Measurements from ENCODE around the gene TGFBR2.

Gene TGFBR2

DNA sequence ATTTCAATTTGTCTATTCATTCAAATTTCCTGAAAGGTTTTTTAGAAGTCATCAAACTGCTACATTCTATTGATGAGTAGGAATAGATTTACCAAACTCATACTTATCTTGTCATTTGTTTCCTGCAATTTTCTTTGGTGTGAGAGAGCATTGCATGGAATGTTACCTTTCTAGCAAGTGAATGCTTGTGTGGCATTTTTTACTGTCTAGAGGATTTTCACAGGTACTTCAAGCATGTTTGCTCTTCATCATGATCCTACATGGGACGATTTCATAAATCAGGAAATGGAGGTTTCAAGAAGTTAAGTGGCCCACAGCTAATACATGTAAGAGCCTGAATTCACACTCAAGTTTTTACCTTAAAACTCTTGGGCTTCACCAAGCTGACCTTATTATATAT is 26.1 kb downstream of the TGFBR2 start:
- DNase-seq (ENCODE audit: low spot score), result no peak
- no peak overlapping the region for H3K27ac ChIP-seq
- TF ChIP-seq, protein P1, sequence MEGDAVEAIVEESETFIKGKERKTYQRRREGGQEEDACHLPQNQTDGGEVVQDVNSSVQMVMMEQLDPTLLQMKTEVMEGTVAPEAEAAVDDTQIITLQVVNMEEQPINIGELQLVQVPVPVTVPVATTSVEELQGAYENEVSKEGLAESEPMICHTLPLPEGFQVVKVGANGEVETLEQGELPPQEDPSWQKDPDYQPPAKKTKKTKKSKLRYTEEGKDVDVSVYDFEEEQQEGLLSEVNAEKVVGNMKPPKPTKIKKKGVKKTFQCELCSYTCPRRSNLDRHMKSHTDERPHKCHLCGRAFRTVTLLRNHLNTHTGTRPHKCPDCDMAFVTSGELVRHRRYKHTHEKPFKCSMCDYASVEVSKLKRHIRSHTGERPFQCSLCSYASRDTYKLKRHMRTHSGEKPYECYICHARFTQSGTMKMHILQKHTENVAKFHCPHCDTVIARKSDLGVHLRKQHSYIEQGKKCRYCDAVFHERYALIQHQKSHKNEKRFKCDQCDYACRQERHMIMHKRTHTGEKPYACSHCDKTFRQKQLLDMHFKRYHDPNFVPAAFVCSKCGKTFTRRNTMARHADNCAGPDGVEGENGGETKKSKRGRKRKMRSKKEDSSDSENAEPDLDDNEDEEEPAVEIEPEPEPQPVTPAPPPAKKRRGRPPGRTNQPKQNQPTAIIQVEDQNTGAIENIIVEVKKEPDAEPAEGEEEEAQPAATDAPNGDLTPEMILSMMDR (conservative IDR thresholded peaks at IDR 0.05; ENCODE audit: low read depth), result no peak
- CTCF ChIA-PET, result interaction anchor here (0.7 kb wide), 1 partner anchor 51 kb away, joined by 3 read pairs; no protein-coding TSS in a partner anchor
- POLR2A ChIA-PET (ENCODE audit: low non-redundant PET), result no interaction called here

DNA sequence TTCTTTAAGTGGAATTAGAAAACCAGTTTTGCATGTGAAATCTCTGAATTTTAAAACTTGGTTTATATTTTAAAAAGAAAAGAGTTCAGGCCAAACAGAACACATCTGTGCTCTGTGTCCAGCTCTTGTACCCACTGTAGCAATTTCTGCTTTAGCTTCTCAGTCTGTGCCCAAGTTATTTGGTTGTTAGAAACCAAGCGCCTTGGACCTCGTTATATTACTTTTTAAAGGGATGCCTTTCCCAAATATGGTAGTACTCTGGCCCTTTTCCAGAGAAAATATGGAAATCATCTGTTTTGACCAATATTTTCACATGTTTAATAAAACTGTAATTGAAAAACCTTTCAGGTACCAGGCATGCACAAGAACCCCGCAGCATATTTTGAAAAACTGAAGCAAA is 27.3 kb downstream of the TGFBR2 start:
- CTCF ChIA-PET, result no interaction called here
- DNase-seq (ENCODE audit: low spot score), result no peak
- POLR2A ChIA-PET (ENCODE audit: low non-redundant PET), result no interaction called here
- no peak overlapping the region for H3K27ac ChIP-seq
- TF ChIP-seq, protein P1 (conservative IDR thresholded peaks at IDR 0.05; ENCODE audit: low read depth), result no peak

DNA sequence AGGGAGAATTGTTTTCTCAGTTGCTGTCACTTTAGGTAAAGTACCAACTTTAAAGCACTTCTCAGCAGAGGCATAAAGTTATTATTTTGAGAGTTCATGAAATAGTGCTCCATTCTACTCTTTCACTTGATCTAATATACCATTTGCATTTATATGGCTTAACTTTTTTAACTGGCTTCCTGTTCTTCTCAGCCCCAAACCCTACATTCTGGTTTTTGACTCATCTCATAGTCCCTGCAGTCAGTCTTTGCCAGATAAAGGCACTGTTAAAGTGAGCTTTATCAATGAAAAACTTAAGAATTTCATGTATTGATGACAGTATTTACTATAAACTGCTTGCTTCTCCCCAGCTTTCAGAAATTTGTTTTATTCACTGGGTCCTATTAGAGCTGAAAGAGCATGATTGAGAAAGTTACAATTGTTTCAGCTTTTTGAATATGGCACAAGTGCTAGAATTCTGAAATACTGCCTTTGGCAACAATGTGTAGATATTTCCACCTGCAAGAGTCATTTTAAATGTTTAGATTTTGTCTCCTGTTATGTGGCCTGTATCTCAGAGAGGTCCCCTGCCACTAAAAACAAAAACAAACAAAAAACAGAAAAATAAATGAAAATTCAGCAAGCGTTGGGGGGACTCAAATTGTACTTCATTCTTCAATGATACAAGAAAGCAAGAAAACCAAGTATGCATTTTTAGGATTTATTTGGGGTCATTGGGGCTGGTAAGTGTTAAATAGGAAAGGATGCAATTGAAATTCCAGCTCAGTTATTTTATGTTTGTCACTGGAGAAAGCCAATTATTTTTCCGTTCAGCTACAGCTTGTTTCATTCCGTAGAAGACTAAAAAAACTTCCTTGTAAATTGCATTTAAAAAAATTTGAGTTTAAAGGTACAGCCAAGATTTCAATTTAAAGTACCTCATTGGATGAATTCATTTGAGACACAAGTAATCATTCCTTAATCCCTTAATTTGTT is 28.6 kb downstream of the TGFBR2 start:
- no peak for DNase-seq (ENCODE audit: low spot score)
- TF ChIP-seq, protein P1 (conservative IDR thresholded peaks at IDR 0.05; ENCODE audit: low read depth), result no peak
- ChIA-PET CTCF (no interaction called here), POLR2A (ENCODE audit: low non-redundant PET) (no interaction called here)
- no peak overlapping the region for H3K27ac ChIP-seq

DNA sequence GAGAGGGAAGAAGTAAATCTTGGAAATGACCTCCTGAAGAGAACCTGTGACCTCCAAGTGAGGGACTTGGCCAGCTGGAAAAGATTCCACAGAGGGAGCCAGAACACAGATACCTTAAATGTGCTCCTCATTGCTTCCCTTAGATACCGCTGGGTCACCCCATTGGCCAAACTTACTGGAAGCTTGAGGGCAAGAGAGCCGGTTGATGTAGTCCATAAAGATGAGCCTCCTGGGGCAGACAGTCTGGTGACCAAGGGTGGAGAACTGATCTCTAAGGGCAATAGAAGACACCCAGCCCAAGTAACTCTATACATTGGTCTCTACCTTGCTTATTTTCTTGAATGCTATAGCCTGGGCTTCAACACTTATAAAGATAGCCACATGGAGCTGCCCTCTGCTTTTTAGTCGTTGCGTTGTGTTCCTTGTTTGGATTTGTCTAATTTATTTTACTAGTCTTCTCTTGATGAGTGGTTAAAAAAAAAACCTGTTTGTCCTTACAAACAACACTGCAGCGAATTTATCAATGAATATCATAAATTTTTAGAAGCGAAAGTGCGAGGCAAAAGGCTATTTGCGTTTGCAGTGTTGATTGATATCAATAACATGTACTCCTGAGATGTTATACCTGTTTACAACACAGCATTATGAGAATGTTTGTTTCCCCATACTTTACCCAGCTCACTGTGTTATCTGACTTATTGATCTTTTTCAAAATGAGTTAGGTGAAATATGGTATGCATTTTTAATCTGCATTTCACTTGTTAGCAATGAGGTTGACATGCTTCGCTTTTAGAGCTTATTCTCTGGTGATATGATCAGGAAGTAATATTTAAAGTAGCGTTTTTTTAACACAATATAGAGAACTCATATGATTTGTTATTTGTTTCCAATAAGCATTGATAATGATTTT is 31.2 kb downstream of the TGFBR2 start:
- ChIA-PET CTCF (no interaction called here), POLR2A (ENCODE audit: low non-redundant PET) (no interaction called here)
- H3K27ac ChIP-seq, result no peak overlapping the region
- DNase-seq (ENCODE audit: low spot score), result no peak
- TF ChIP-seq, protein P1 (conservative IDR thresholded peaks at IDR 0.05; ENCODE audit: low read depth), result no peak

DNA sequence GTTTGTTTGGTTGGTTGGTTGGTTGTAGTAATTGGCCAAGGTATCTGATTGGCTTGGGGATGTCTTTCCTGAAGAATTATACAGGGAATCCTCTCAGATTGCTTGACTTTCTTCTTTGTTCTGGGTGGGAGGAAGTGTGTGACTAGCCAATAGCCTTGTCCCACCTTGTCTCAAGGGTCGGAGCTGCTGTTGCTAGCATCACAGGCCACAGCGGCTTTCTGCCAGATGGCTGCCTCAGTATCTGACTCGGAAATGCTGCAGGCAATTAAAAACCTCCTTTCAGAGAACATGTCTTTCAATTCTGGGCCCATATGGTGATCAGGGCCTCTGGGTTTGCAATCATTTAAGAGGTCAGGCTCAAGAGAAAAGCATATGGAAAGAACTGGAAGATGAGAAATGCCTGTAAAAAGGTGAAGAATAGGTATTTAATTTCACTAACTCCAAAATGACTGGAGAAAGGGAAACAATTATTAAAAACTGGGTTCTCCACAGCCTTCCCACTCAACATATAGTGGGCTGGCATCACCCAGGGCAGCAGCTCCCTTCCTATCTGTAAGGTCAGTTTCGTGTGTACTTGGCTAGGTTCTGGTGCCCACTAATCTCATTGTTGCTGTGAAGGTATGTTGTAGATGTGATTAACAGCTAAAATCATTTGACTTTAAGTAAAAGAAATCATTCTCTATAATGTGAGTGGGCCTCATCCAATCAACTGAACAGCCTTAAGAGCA is 32.4 kb downstream of the TGFBR2 start:
- no peak for DNase-seq (ENCODE audit: low spot score)
- POLR2A ChIA-PET (ENCODE audit: low non-redundant PET), result no interaction called here
- TF ChIP-seq, protein P1 (conservative IDR thresholded peaks at IDR 0.05; ENCODE audit: low read depth), result no peak
- CTCF ChIA-PET, result interaction anchor here (0.6 kb wide), 1 partner anchor 1387 kb away, joined by 5 read pairs; no protein-coding TSS in a partner anchor
- no peak overlapping the region for H3K27ac ChIP-seq

DNA sequence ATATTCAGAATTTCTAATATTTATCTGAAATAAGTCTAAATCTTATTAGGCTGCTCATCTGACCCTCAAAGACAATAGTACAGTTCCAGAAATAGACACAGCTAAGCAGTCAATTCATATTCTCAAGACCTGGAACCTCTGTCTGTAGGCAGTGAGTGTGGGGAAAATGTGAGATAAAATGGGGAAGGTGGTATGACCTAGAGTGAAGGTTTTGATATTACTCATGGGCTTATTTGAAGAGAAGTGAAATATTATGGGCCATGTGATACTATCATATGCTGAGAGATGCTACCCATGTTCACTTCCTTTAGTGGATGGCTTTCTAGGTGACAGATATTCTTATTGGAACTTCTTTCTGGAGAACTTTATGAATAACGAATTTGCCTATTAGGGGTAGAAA is 33.5 kb downstream of the TGFBR2 start:
- ChIA-PET POLR2A (ENCODE audit: low non-redundant PET) (no interaction called here), CTCF (no interaction called here)
- TF ChIP-seq, protein P1 (conservative IDR thresholded peaks at IDR 0.05; ENCODE audit: low read depth), result no peak
- H3K27ac ChIP-seq, result no peak overlapping the region
- no peak for DNase-seq (ENCODE audit: low spot score)
